Germinal center (tissue), 1 donor: ENCODE measurements around the gene DAP.

Source experiments
- DNase-seq: peaks from one replicate; pipeline ENCODE4 v3.0.0; 2012; ENCODE audit warnings: mixed read lengths, low spot score

Gene DAP

GRCh38 chr5:10689391-10690081 lies 71.5 kb downstream of the DAP start:
- DNase-seq = peak; percentile 42

DNA sequence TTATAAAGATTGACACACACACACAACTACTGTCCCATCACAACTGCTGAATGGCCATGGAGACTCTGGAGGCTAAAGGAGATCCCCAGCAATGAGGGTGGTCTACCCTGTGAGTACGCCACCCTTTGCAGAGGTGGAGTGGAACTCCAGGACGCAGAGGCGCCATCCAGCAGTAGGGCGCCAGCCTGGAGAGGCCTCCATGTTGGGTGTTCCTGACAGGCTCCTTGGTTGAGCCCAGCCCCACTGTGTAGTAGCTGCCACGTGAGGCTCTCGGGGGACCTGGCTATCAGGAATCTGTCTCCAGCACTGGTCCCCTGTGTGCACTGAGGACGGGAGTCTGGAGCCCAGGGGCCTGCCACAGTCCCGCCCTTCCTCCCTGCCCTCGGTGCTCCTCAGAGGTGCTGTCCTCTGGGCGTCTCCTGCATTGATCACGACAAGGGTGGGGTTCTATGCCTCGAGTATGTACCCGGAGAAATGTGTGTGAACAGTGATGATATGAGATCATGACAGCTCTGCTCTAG lies 72.3 kb downstream of the DAP start:
- no peak for DNase-seq

DNA sequence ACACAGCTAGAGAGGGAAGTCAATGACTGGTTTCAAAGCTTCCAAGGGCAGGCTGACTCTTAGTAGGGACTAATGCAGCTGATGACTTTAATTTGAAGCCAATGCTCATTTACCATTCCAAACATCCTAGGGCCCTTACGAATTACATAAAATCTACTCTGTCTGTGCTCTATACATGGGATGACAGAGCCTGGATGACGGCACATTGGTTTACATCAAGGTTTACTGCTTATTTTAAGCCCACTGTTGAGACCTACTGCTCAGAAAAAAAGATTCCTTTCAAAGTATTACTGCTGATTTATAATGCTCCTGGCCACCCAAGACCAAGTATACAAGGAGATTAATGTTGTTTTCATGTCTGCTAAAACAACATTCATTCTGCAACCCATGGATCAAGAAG lies 74.1 kb downstream of the DAP start:
- DNase-seq = no peak

GRCh38 chr5:10685115-10685521 lies 75.9 kb downstream of the DAP start:
- no peak for DNase-seq

DNA sequence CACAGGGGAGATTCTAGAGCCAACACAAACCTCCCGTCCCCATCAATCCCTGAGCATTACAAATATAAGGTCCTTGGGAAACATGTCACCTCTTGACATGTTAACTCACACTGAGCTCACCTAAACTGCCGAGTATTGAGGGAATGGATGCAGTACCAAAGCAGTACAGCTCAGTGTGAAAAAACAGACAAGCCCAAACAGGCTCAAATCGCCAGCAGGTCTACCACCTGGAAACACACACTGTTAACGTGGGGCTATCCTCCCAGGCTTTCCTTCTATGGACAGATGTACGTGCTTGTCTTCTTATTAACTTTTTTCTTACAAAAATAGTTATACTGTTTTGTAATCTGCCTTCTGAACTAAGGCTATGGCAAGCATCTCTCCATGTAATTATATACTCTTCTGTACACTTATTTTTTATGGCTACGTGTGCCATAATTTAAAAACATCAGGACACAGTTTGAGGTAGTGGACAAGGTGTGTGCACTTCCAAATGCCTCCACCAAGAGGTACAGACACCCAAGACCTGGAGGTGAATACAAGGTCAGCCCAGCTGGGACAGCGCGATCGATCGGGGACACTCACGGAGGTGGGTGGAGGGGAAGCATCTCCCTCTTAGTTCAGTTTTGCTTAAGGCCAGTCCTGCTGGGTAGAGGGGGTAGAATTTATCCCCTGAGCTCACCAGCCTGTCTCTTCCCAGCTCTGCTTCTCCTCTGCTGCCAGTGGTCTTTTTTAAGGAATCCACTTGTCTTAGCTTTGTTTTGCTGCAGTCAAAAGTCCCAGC lies 76.5 kb downstream of the DAP start:
- DNase-seq = no peak

DNA sequence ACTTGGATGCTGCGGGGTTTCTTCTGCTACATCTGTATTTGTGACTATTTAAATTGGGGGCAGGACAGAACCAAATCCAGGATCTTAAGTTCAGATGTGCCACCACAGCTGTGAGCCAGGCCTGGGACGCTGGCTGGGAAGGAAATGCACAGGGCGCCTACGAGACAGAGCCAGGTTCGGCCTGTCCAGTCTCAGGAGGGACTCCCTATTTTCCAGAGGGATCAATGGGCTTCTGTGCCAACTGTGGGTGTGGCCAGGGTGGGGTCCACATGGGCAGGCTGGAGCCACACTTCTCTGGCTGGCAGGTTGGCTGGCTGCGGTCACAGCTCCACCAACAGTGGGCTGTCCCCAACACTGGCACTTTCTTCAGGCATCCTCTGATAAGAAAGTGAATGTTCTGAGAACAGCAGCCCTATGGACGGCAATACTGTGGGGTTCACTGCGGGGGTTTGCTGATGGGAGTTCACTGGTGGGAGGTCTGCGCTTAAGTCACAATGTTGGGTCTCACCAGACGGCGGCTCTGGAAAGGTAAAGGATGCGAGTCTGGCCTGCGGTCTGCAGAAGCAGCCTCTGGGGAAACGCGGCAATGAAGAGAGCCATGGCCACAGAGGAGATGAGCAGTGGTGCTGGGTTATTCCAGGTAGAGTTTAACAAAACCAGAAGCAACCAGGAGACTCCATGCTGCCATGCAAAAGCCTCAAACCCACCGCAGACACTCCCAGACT lies 78.1 kb downstream of the DAP start:
- no peak for DNase-seq

DNA sequence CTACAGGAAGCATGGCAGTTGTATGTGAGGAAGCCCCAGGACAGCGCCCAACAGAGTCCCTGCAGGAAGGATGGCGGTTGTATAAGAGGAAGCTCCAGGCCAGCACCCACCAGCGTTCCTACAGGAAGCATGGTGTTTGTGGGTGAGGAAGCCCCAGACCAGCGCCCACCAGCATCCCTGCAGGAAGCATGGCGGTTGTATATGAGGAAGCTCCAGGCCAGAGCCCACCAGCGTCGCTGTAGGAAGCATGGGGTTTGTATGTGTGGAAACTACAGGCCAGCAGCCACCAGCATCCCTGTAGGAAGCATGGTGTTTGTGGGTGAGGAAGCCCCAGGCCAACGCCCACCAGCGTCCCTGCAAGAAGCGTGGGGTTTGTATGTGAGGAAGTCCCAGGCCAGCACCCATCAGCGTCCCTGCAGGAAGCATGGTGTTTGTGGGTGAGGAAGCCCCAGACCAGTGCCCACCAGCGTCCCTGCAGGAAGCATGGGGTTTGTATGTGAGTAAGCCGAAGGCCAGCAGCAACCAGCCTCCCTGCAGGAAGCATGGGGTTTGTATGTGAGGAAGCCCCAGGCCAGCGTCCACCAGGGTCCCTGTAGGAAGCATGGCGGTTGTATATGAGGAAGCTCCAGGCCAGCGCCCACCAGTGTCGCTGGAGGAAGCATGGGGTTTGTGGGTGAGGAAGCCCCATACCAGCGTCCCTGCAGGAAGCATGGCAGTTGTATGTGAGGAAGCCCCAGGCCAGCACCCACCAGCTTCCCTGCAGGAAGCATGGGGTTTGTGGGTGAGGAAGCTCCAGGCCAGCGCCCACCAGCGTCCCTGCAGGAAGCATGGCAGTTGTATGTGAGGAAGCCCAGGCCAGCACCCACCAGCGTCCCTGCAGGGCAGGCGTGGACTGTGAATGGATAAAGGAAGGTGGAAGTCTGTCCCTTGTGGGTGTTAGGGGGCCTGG lies 79.0 kb downstream of the DAP start:
- DNase-seq = no peak

DNA sequence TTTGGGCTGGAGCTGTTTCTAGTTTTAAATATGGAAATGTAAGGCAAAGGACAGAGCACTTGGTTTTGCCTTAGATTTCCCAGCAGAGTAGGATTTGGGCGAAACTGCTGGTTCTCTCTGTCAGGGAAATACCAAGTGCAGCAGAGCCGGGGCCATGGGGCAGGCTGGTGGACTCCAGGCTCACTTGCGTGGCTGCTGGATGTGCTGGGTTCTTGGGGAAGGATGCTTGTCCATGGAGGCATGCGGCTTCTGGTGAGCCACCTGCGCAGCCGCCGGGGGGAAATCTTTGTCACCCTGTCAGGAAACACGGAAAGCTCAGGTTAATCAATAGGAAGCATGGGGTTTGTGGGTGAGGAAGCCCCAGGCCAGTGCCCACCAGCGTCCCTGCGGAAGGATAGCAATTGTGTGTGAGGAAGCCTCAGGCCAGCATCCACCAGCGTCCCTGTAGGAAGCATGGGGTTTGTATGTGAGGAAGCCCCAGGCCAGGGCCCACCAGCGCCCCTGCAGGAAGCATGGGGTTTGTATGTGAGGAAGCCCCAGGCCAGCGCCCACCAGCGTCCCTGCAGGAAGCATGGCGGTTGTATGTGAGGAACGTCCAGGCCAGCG lies 80.1 kb downstream of the DAP start:
- DNase-seq = no peak

DNA sequence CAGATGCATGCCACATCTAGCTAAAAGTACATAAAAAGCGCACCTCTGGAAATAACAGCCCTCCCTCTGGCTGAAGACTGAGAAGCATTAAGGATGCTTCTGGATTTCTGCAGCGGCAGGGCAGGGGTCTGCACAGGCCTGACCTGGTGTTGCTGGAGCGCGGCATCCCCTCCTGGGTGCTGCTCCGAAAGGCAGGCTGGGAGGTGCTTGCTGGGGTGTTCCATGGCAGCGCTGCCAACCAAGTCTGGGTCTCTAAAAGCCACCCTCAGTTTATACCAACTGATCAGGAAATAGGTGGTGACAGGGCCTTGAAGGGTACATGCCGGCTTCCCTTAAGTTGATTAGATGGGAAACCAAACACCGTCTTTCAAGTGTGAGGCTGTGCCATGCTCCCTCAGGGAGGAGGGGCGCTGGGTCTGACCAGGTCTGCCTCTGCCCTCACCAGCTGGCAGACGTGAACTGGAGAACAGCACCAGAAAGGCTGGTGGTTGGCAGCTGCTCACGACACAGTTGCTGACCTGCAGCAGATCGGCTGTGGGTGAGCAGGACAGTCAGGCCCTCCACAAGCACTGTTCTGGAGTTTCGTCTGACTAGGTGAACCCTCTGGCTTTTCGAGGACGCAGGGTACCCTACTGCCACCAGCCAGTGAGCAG lies 81.6 kb downstream of the DAP start:
- no peak for DNase-seq

DNA sequence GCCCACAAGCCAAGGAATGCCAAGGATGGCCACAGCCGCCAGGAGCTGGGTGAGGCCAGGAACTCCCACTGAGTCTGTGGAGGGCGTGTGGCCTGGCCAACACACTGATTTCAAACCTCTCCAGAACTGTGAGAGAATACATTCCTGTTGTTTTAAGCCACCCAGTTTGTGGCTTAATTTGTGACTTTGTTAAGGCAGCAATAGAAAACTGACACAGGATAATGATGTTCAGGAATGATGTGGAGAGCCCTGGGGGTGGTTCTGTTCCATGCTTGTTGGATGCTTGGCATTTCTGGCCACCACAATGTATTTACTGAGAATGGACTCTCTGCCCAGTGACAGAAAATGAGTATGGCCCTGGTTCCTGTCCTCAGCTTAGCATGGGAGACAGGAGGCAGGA lies 82.8 kb downstream of the DAP start:
- no peak for DNase-seq

- no peak for DNase-seq
Measured at GRCh38 chr5:10677533-10677932, 83.5 kb downstream of the DAP start.

- DNase-seq = no peak
Measured at GRCh38 chr5:10676946-10677345, 84.1 kb downstream of the DAP start.

DNA sequence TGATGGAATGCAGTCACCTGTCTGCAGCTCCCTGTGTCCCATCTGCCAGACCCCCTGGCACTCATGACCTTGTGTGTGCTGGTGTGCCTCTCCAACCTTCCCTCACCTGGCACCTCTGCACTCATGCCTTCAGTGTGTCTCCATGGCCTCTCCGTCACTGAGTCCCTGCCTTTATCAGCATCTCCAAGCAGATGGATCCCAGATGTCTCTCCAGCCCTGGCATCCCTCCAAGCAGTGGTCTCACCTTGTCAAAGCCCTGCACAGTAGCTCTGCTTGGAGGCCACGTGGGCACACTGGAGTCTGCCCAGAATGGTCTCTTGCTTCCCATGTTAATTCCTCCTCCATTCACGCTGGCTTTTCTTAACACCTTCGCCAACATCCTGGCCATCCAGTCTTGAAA lies 84.8 kb downstream of the DAP start:
- DNase-seq = no peak

- DNase-seq = no peak
Measured at GRCh38 chr5:10675177-10675700, 85.8 kb downstream of the DAP start.

DNA sequence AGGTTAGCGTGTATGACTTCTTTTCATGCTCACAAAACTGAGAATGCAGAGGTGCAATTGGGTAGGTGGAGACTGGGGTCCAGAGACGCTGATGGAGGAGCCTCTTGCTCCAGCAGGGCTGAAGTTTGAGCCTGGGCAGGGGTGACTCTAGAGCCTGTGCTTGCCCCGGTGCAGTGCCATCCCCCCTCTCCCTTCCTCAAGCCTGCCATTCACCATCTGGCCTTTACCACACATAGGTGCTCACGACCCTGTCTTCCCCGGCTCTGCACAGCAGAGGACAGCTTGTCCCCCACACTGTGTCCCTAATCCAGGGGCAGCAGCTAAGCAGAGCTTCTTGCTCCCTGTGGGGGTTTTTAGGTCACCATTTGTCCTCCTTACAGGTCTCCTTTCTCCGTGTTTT lies 86.5 kb downstream of the DAP start:
- DNase-seq = no peak

DNA sequence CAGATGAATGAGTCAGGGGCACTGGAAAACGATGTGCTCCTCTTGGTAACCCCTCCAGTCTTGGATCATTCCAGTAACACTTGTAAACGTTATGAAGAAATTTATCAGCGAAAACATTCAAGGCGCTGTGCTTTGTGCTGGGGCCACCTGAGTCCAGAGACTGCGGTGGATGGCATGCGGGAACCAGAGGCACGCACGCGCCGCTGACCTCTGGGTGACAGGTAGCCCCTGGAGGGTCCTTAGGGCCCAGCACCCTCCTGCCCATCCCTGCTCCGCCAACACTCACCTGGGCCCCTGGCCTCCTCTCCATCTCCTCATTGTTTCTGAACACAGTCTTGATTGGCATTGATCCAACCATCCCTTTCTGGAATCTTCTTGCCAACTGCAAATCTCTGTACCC lies 86.9 kb downstream of the DAP start:
- no peak for DNase-seq

DNA sequence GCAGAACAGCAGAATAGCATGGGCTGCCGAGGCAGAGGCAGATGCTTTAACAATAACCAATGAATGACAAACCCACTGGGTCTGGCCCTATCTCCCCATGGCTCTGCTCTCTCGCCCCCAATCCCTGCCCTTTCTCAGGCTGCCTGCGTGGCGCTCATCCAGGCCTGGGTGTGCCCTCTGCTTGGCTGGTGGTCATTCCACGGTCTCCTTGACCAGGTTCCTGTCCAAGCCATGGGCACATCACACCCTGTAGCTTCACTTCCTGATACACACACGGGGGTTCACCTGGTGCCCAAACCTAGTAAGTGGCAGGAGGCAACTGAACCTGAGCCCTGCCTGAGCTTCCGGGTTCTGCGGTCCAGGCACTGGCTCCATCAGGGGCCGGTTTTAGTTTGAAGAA lies 87.6 kb downstream of the DAP start:
- no peak for DNase-seq

- no peak for DNase-seq
Measured at GRCh38 chr5:10673017-10673389, 88.0 kb downstream of the DAP start.

DNA sequence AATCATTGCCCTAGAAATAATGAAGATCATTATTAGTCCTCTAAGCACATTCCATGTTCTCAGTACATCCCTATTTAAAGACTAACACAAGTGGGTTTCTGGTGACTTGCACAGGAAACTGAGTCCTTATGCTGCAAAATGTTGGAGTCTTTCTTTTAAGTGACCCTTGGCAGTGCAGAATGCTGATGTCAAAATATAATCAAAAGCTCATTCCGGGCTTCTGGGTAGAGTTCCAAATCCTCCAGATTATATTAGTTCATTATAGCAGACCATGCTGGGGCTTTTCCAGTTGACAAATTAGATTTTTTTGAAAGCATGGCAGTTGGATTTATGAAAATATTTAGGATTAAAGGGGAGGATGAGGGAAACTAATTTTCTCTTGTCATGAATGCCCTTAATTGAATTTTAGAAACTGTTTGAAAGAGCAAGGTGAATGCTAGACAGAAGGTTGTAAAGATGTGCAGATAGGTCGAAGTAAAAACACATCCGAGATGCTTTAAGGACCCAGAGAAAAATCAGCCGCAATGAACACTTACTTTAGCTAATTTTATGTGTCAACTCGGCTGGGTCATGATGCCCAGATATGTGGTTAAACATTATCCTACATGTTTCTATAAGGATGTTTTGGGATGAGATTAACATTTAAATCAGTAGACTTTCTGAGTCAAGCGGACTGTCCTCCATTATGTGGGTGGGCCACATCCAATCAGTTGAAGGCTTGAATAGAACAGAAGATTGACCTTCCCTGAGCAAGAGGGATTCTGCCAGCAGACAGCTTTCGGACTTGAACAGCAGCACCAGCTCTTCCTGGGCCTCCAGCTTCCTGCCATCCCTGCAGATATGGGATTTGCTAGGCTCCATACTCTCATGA lies 88.7 kb downstream of the DAP start:
- no peak for DNase-seq
